H1 (cell line): ENCODE measurements around the gene CCL23. TPM values are rescaled to one million over a fixed set of nuclear protein-coding genes. Genes with fewer than 3 reads are reported as not detected.

ENCODE experiments used
- ATF2 ChIP-seq: IDR thresholded peaks from 2 replicates; pipeline ENCODE4 v1.6.1; 2012; ENCODE audit warnings: low read length, inconsistent platforms
- ATF3 ChIP-seq: IDR thresholded peaks from 2 replicates; pipeline ENCODE4 v1.6.1; 2011; ENCODE audit warnings: low read depth, mild to moderate bottlenecking, low read length; ENCODE audit not compliant: insufficient read depth
- EP300 ChIP-seq, 2 experiments: IDR thresholded peaks; 1 replicate in 1 of 2; 2 replicates in 1 of 2; pipeline ENCODE4 v1.6.1; 2011 to 2012; ENCODE audit warnings: low read depth in 2 of 2, low read length in 2 of 2, mild to moderate bottlenecking in 2 of 2, borderline replicate concordance in 1 of 2, inconsistent platforms in 1 of 2, moderate library complexity in 1 of 2
- FOSL1 ChIP-seq: IDR thresholded peaks from 2 replicates; pipeline ENCODE4 v1.6.1; 2011; ENCODE audit warnings: mild to moderate bottlenecking, low read depth, low read length, moderate library complexity; ENCODE audit not compliant: insufficient read depth
- POLR2A ChIP-seq, 2 experiments: IDR thresholded peaks; 1 replicate in 1 of 2; 2 replicates in 1 of 2; pipeline ENCODE4 v1.6.1; 2011; ENCODE audit warnings: low read depth in 2 of 2, low read length in 2 of 2, mild to moderate bottlenecking in 2 of 2; ENCODE audit errors: control extremely low read depth in 1 of 2
- SAP30 ChIP-seq: fragments of 300-600 bp; sonication (generic); IDR thresholded peaks from 2 replicates; pipeline ENCODE4 v1.7.1; 2012; ENCODE audit warnings: low read length, moderate library complexity, mild to moderate bottlenecking, inconsistent platforms; ENCODE audit not compliant: insufficient read depth, insufficient replicate concordance
- SRF ChIP-seq: IDR thresholded peaks from 2 replicates; pipeline ENCODE4 v1.6.1; 2011; ENCODE audit warnings: mild to moderate bottlenecking, low read depth, low read length, moderate library complexity
- polyA plus RNA-seq, 7 experiments: library from polyadenylated mRNA; depleted of rRNA in 3 of 7; stranded (reverse) in 5 of 7; unstranded in 2 of 7; fragments of >200 nt in 5 of 7; fragments of 200-250 nt in 2 of 7; gene quantifications; 1 replicate in 5 of 7; 2 replicates in 1 of 7; 4 replicates in 1 of 7; pipeline versions ENCODE4 v1.2.1 to v1.2.3, GENCODE V29; 2011 to 2013; ENCODE audit warnings: missing spikeins in 2 of 7, mixed read lengths in 2 of 7
- total RNA-seq: library from RNA; stranded (reverse); fragmentation: NEBNext Ultra II Directional; extraction: Animal tissue kit (Norgen Biotek cat#: 25700); gene quantifications from 2 replicates; pipeline ENCODE4 v1.2.1, GENCODE V29; 2021

Gene CCL23
- total and polyA plus RNA-seq, 2 of the 8 experiments (the other 6 are each of a cell fraction or from before 2014, with no cell fraction given) = not detected

GRCh38 chr17:35981246-35981645, 36.5 kb downstream of the CCL23 start, which contains the start of gene CCL16 (continued):
- TF ChIP-seq POLR2A (IDR thresholded peaks at IDR 0.05; ENCODE audit: control extremely low read depth in 1 of 2, low read depth in 2 of 2, low read length in 2 of 2) = no peak
- TF ChIP-seq ATF3 = no peak
- no peak for TF ChIP-seq SRF
- no peak for TF ChIP-seq EP300 (IDR thresholded peaks at IDR 0.05; ENCODE audit: borderline replicate concordance in 1 of 2, low read depth in 2 of 2, low read length in 2 of 2)
- no peak for TF ChIP-seq FOSL1
- no peak for TF ChIP-seq SAP30
- TF ChIP-seq ATF2 = no peak
